HCT116 (cell line): Measurements from ENCODE around the gene DCAF6.

Experiments used
- CEBPB ChIP-seq: IDR thresholded peaks from 2 replicates; pipeline ENCODE4 v1.6.1; 2012; ENCODE audit warnings: low read depth
- CTCF ChIP-seq, 3 experiments: fragments of 200-600 bp in 1 of 3; sonication (generic) in 1 of 3; IDR thresholded peaks in 2 of 3; conservative IDR thresholded peaks in 1 of 3; 2 replicates each; pipeline ENCODE4 v1.5.1; 2012 to 2017; ENCODE audit warnings: low read depth in 2 of 3, low read length in 2 of 3, antibody characterized with exemption in 1 of 3, borderline replicate concordance in 1 of 3, control low read depth in 1 of 3, mild to moderate bottlenecking in 1 of 3, mixed read lengths in 1 of 3, mixed run types in 1 of 3, moderate library complexity in 1 of 3; ENCODE audit not compliant: insufficient read depth in 1 of 3
- EGR1 ChIP-seq: IDR thresholded peaks from 2 replicates; pipeline ENCODE4 v1.6.1; 2012; ENCODE audit warnings: low read depth
- ELF1 ChIP-seq: IDR thresholded peaks from 2 replicates; pipeline ENCODE4 v1.6.1; 2012; ENCODE audit warnings: low read depth, borderline replicate concordance
- EZH2phosphoT487 ChIP-seq: fragments of 200-600 bp; IDR thresholded peaks from 2 replicates; pipeline ENCODE4 v1.6.1; 2018; ENCODE audit warnings: antibody characterized with exemption, borderline replicate concordance
- JUND ChIP-seq: IDR thresholded peaks from 2 replicates; pipeline ENCODE4 v1.6.1; 2012
- POLR2A ChIP-seq: IDR thresholded peaks from 2 replicates; pipeline ENCODE4 v1.7.0; 2011; ENCODE audit warnings: borderline replicate concordance; ENCODE audit not compliant: insufficient read depth, insufficient read length; ENCODE audit errors: extremely low read depth
- POLR2AphosphoS5 ChIP-seq: IDR thresholded peaks from 2 replicates; pipeline ENCODE4 v1.6.1; 2011; ENCODE audit warnings: mild to moderate bottlenecking, low read depth, low read length, moderate library complexity
- SRF ChIP-seq: IDR thresholded peaks from 2 replicates; pipeline ENCODE4 v1.6.1; 2012; ENCODE audit warnings: low read depth
- ZNF274 ChIP-seq: fragments of 200-500 bp; sonication (Bioruptor generic); IDR thresholded peaks from 2 replicates; pipeline ENCODE4 v1.6.1; 2014; ENCODE audit warnings: mild to moderate bottlenecking, low read depth, low read length, inconsistent platforms

GRCh38 chr1:167949785-167950184, 13.3 kb downstream of the DCAF6 start:
- no peak for TF ChIP-seq CEBPB
- no peak for TF ChIP-seq CTCF (IDR thresholded peaks at IDR 0.05 in 2 of 3, conservative IDR thresholded peaks at IDR 0.05 in 1 of 3; ENCODE audit: borderline replicate concordance in 1 of 3, insufficient read depth in 1 of 3, low read depth in 2 of 3, low read length in 2 of 3)
- no peak for TF ChIP-seq ELF1
- TF ChIP-seq JUND: no peak
- TF ChIP-seq EGR1: no peak
- no peak for TF ChIP-seq POLR2A
- TF ChIP-seq POLR2AphosphoS5: no peak
- no peak for TF ChIP-seq SRF
- TF ChIP-seq ZNF274: no peak
- no peak for TF ChIP-seq EZH2phosphoT487
